ENCODE data around the gene TEX261.
"Not testable (repeated sequence)": the region's sequence is repeated elsewhere in the genome, so short reads cannot be mapped to it uniquely, and the experiment has no call there.

Gene TEX261

GRCh38 chr2:70999931-71000330 lies 5.3 kb upstream of the TEX261 start:
- not testable (repeated sequence) for H3K4me3 ChIP-seq (ENCODE audit: low read depth in 1 of 2, low read length in 2 of 2); H3K27ac ChIP-seq (ENCODE audit: low read depth, low read length); H3K9ac ChIP-seq (ENCODE audit: low read depth in 1 of 2, low read length in 2 of 2); H3K27me3 ChIP-seq (ENCODE audit: control insufficient read depth in 1 of 2, insufficient read depth in 2 of 2, low read length in 2 of 2); H3K36me3 ChIP-seq (ENCODE audit: control insufficient read depth in 1 of 2, insufficient read depth in 2 of 2, low read length in 2 of 2); H3K9me3 ChIP-seq (ENCODE audit: control insufficient read depth in 1 of 2, low read length in 2 of 2)
- peaks cover 28 to 34% of the 10 kb centered on the region in 2 donors for H3K4me1 ChIP-seq (ENCODE audit: control insufficient read depth in 1 of 2, insufficient read depth in 2 of 2, low read length in 2 of 2)

DNA sequence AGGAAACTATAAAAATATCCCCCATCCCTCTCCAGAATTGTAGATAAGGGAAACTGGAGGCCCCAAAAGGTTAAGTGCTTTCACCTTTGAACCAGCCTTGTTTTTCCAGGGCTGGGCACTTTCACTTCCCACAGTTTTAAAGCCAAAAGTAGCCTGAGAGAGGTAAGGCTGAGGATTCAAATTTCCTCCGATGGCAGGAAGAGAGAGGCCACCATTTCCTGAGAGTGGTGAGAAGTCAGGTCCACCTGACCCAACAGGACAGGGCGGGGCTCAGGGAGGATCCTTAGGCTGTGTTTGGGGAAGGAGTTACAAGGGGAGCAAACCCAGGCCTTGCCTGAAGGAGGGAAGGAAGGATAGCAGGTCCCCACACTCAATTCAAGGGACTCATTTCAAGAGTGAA lies 4.7 kb upstream of the TEX261 start:
- H3K27ac ChIP-seq (ENCODE audit: low read depth, low read length) = no peak overlapping the region
- H3K27me3 ChIP-seq (ENCODE audit: control insufficient read depth in 1 of 2, insufficient read depth in 2 of 2, low read length in 2 of 2) = no peaks in the 10 kb centered on the region
- H3K9me3 ChIP-seq (ENCODE audit: control insufficient read depth in 1 of 2, low read length in 2 of 2) = no peaks in the 10 kb centered on the region
- peaks cover 28 to 34% of the 10 kb centered on the region in 2 donors for H3K4me1 ChIP-seq (ENCODE audit: control insufficient read depth in 1 of 2, insufficient read depth in 2 of 2, low read length in 2 of 2)
- no peak overlapping the region for H3K9ac ChIP-seq (ENCODE audit: low read depth in 1 of 2, low read length in 2 of 2)
- H3K36me3 ChIP-seq (ENCODE audit: control insufficient read depth in 1 of 2, insufficient read depth in 2 of 2, low read length in 2 of 2) = no peaks in the 10 kb centered on the region
- H3K4me3 ChIP-seq (ENCODE audit: low read depth in 1 of 2, low read length in 2 of 2) = no peak overlapping the region

DNA sequence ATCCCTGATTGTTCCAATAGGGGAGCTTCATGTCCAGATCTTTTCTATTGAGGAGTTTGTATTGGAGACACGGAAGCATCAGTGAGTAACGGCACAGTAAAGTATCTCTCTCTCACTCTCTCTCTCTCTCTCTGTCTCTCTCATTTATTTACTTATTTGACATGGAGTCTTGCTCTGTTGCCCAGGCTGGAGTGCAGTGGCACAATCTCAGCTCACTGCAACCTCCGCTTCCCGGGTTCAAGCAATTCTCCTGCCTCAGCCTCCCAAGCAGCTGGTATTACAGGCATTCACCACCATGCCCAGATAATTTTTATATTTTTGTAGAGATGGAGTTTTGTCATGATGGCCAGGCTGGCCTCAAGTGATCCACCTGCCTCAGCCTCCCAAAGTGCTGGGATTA lies 4.2 kb upstream of the TEX261 start:
- H3K36me3 ChIP-seq (ENCODE audit: control insufficient read depth in 1 of 2, insufficient read depth in 2 of 2, low read length in 2 of 2); H3K9me3 ChIP-seq (ENCODE audit: control insufficient read depth in 1 of 2, low read length in 2 of 2); H3K9ac ChIP-seq (ENCODE audit: low read depth in 1 of 2, low read length in 2 of 2); H3K27ac ChIP-seq (ENCODE audit: low read depth, low read length); H3K4me3 ChIP-seq (ENCODE audit: low read depth in 1 of 2, low read length in 2 of 2); H3K27me3 ChIP-seq (ENCODE audit: control insufficient read depth in 1 of 2, insufficient read depth in 2 of 2, low read length in 2 of 2): not testable (repeated sequence)
- peaks cover 30 to 36% of the 10 kb centered on the region in 2 donors for H3K4me1 ChIP-seq (ENCODE audit: control insufficient read depth in 1 of 2, insufficient read depth in 2 of 2, low read length in 2 of 2)

GRCh38 chr2:70995426-70995729 lies 705 bp upstream of the TEX261 start:
- Histone ChIP-seq H3K9me3 (ENCODE audit: control insufficient read depth in 1 of 2, low read length in 2 of 2) (no peaks in the 10 kb centered on the region), H3K27ac (ENCODE audit: low read depth, low read length) (no peak overlapping the region), H3K36me3 (ENCODE audit: control insufficient read depth in 1 of 2, insufficient read depth in 2 of 2, low read length in 2 of 2) (peaks cover 13 to 16% of the 10 kb centered on the region in 2 donors), H3K4me1 (ENCODE audit: control insufficient read depth in 1 of 2, insufficient read depth in 2 of 2, low read length in 2 of 2) (peaks cover 23 to 31% of the 10 kb centered on the region in 2 donors), H3K4me3 (ENCODE audit: low read depth in 1 of 2, low read length in 2 of 2) (peak overlapping the region; percentile 91 to 96), H3K27me3 (ENCODE audit: control insufficient read depth in 1 of 2, insufficient read depth in 2 of 2, low read length in 2 of 2) (no peaks in the 10 kb centered on the region), H3K9ac (ENCODE audit: low read depth in 1 of 2, low read length in 2 of 2) (peak overlapping the region; percentile 57 to 67)

- Histone ChIP-seq H3K27me3 (ENCODE audit: control insufficient read depth in 1 of 2, insufficient read depth in 2 of 2, low read length in 2 of 2) (no peaks in the 10 kb centered on the region), H3K9ac (ENCODE audit: low read depth in 1 of 2, low read length in 2 of 2) (peak overlapping the region; percentile 88 to 93), H3K9me3 (ENCODE audit: control insufficient read depth in 1 of 2, low read length in 2 of 2) (no peaks in the 10 kb centered on the region), H3K4me1 (ENCODE audit: control insufficient read depth in 1 of 2, insufficient read depth in 2 of 2, low read length in 2 of 2) (peaks cover 19 to 23% of the 10 kb centered on the region in 2 donors), H3K4me3 (ENCODE audit: low read depth in 1 of 2, low read length in 2 of 2) (peak overlapping the region; percentile 96 to 99), H3K27ac (ENCODE audit: low read depth, low read length) (peak overlapping the region; percentile 40), H3K36me3 (ENCODE audit: control insufficient read depth in 1 of 2, insufficient read depth in 2 of 2, low read length in 2 of 2) (peaks cover 22 to 28% of the 10 kb centered on the region in 2 donors)
Measured at GRCh38 chr2:70994009-70994698, 519 bp downstream of the TEX261 start.

DNA sequence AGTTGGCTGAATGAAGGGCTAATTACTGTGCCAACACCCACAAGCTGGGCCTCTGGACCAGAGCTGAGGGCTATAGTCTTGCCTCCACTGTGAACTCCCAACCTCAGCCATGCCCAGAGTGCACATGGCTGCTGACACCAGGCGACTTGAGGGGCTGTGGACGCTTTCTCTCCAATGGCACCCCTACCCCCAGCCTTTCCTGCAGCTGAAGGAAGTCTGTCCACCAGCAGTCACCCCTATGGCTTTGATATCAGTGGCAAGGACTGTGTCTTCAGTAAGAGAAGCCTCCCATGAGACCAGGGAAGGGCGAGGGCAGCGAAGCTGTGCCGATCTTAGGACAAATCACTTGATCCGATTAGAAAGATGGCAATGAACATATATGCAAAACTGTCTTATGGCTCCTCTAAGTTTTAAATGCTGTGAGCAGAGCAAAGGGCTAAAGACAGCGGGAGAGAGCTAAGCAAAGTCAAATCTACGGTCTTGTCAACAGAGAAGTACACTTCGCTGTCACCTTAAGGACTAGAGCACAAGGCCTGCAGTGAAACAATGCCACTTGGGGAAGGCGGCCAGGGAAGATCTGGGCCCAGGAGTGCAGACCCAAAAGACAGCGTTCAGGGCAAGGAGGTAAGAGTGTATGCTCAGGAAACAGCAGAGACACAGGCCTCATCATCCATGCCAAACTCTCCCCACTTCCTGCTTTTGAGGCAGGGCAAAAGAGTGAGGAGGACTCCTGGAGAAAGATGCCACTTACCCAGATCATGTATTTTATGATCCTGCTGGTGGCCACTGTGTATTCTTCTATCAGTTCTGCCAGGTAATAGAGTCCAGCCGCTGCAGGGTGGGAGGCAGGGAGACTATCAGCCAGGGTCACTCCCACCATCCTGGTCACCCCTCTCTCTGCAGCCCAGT lies 1.5 kb downstream of the TEX261 start:
- Histone ChIP-seq H3K9me3 (ENCODE audit: control insufficient read depth in 1 of 2, low read length in 2 of 2) (no peaks in the 10 kb centered on the region), H3K4me3 (ENCODE audit: low read depth in 1 of 2, low read length in 2 of 2) (peak overlapping the region; percentile 96 to 99), H3K4me1 (ENCODE audit: control insufficient read depth in 1 of 2, insufficient read depth in 2 of 2, low read length in 2 of 2) (peaks cover 19 to 21% of the 10 kb centered on the region in 2 donors), H3K36me3 (ENCODE audit: control insufficient read depth in 1 of 2, insufficient read depth in 2 of 2, low read length in 2 of 2) (peaks cover 31 to 38% of the 10 kb centered on the region in 2 donors), H3K9ac (ENCODE audit: low read depth in 1 of 2, low read length in 2 of 2) (peak overlapping the region; percentile 88 to 93), H3K27ac (ENCODE audit: low read depth, low read length) (no peak overlapping the region), H3K27me3 (ENCODE audit: control insufficient read depth in 1 of 2, insufficient read depth in 2 of 2, low read length in 2 of 2) (no peaks in the 10 kb centered on the region)

GRCh38 chr2:70991742-70992141 lies 2.9 kb downstream of the TEX261 start:
- Histone ChIP-seq H3K9ac (ENCODE audit: low read depth in 1 of 2, low read length in 2 of 2) (no peak overlapping the region), H3K27me3 (ENCODE audit: control insufficient read depth in 1 of 2, insufficient read depth in 2 of 2, low read length in 2 of 2) (no peaks in the 10 kb centered on the region), H3K36me3 (ENCODE audit: control insufficient read depth in 1 of 2, insufficient read depth in 2 of 2, low read length in 2 of 2) (peaks cover 39 to 52% of the 10 kb centered on the region in 2 donors), H3K9me3 (ENCODE audit: control insufficient read depth in 1 of 2, low read length in 2 of 2) (no peaks in the 10 kb centered on the region), H3K4me1 (ENCODE audit: control insufficient read depth in 1 of 2, insufficient read depth in 2 of 2, low read length in 2 of 2) (peaks cover 19 to 21% of the 10 kb centered on the region in 2 donors), H3K4me3 (ENCODE audit: low read depth in 1 of 2, low read length in 2 of 2) (no peak overlapping the region), H3K27ac (ENCODE audit: low read depth, low read length) (no peak overlapping the region)

DNA sequence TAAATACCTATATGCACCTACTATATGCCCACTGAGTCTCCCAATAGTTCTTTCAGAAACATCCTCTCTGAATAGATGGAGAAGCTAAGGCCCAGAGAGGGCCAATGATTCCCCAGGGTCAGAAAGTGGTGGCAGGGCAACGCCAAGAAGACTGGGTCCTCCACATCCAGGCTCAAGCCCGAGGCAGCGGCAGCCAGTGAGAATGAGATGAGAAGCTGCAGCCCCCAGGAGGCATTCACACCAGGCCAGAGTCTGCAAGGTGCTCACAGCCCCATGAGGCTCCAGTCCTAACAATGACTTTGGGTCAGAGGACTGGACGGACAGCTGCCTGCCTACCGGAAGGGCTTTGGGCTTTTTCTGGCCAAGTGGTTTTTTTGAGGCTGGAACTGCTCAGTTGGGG lies 3.5 kb downstream of the TEX261 start:
- Histone ChIP-seq H3K4me1 (ENCODE audit: control insufficient read depth in 1 of 2, insufficient read depth in 2 of 2, low read length in 2 of 2) (peaks cover 19 to 21% of the 10 kb centered on the region in 2 donors), H3K36me3 (ENCODE audit: control insufficient read depth in 1 of 2, insufficient read depth in 2 of 2, low read length in 2 of 2) (peaks cover 42 to 58% of the 10 kb centered on the region in 2 donors), H3K4me3 (ENCODE audit: low read depth in 1 of 2, low read length in 2 of 2) (no peak overlapping the region), H3K9ac (ENCODE audit: low read depth in 1 of 2, low read length in 2 of 2) (no peak overlapping the region), H3K27ac (ENCODE audit: low read depth, low read length) (no peak overlapping the region), H3K27me3 (ENCODE audit: control insufficient read depth in 1 of 2, insufficient read depth in 2 of 2, low read length in 2 of 2) (no peaks in the 10 kb centered on the region), H3K9me3 (ENCODE audit: control insufficient read depth in 1 of 2, low read length in 2 of 2) (no peaks in the 10 kb centered on the region)

- H3K27me3 ChIP-seq (ENCODE audit: control insufficient read depth in 1 of 2, insufficient read depth in 2 of 2, low read length in 2 of 2) = no peaks in the 10 kb centered on the region
- H3K36me3 ChIP-seq (ENCODE audit: control insufficient read depth in 1 of 2, insufficient read depth in 2 of 2, low read length in 2 of 2) = peaks cover 42 to 60% of the 10 kb centered on the region in 2 donors
- H3K9me3 ChIP-seq (ENCODE audit: control insufficient read depth in 1 of 2, low read length in 2 of 2) = no peaks in the 10 kb centered on the region
- no peak overlapping the region for H3K9ac ChIP-seq (ENCODE audit: low read depth in 1 of 2, low read length in 2 of 2)
- no peak overlapping the region for H3K4me3 ChIP-seq (ENCODE audit: low read depth in 1 of 2, low read length in 2 of 2)
- peaks cover 16 to 17% of the 10 kb centered on the region in 2 donors for H3K4me1 ChIP-seq (ENCODE audit: control insufficient read depth in 1 of 2, insufficient read depth in 2 of 2, low read length in 2 of 2)
- H3K27ac ChIP-seq (ENCODE audit: low read depth, low read length) = no peak overlapping the region
Measured at GRCh38 chr2:70990216-70990615, 4.5 kb downstream of the TEX261 start.

All from duodenal mucosa (tissue), 2 donors.